Muscle layer of colon (tissue), 2 donors: ENCODE measurements around the gene SNRPA.
"Not testable (repeated sequence)": the region's sequence is repeated elsewhere in the genome, so short reads cannot be mapped to it uniquely, and the experiment has no call there.

Source experiments
- H3K27ac ChIP-seq: one replicate; pipeline ENCODE4 v1.7.0; 2013; ENCODE audit warnings: low read depth, mild to moderate bottlenecking, low read length, moderate library complexity
- H3K27me3 ChIP-seq, 2 donors: one replicate each; pipeline ENCODE4 v1.7.0; 2013; ENCODE audit warnings: low read length in 2 of 2, mild to moderate bottlenecking in 2 of 2; ENCODE audit not compliant: insufficient read depth in 2 of 2, control insufficient read depth in 1 of 2
- H3K36me3 ChIP-seq: one replicate; pipeline ENCODE4 v1.7.0; 2013; ENCODE audit warnings: mild to moderate bottlenecking, low read length; ENCODE audit not compliant: insufficient read depth
- H3K4me1 ChIP-seq: one replicate; pipeline ENCODE4 v1.7.0; 2013; ENCODE audit warnings: mild to moderate bottlenecking, low read length; ENCODE audit not compliant: insufficient read depth
- H3K4me3 ChIP-seq, 2 donors: one replicate each; pipeline ENCODE4 v1.7.0; 2013; ENCODE audit warnings: low read length in 2 of 2, low read depth in 1 of 2, mild to moderate bottlenecking in 1 of 2, moderate library complexity in 1 of 2
- H3K9ac ChIP-seq: one replicate; pipeline ENCODE4 v1.7.0; 2013; ENCODE audit warnings: low read length
- H3K9me3 ChIP-seq: one replicate; pipeline ENCODE4 v1.7.0; 2013; ENCODE audit warnings: mild to moderate bottlenecking, low read length
- donor health status: abdominal sarcoma.
- donor health status: Adenocarcinoma of cecum.

The SNRPA gene

GRCh38 chr19:40806423-40807146 lies 55.6 kb downstream of the SNRPA start:
- Histone ChIP-seq H3K9me3 (no peaks in the 10 kb centered on the region), H3K4me1 (peaks cover 74% of the 10 kb centered on the region), H3K4me3 (no peak overlapping the region), H3K27ac (peak overlapping the region; percentile 45), H3K9ac (no peak overlapping the region), H3K27me3 (no peaks in the 10 kb centered on the region), H3K36me3 (peaks cover 37% of the 10 kb centered on the region)

DNA sequence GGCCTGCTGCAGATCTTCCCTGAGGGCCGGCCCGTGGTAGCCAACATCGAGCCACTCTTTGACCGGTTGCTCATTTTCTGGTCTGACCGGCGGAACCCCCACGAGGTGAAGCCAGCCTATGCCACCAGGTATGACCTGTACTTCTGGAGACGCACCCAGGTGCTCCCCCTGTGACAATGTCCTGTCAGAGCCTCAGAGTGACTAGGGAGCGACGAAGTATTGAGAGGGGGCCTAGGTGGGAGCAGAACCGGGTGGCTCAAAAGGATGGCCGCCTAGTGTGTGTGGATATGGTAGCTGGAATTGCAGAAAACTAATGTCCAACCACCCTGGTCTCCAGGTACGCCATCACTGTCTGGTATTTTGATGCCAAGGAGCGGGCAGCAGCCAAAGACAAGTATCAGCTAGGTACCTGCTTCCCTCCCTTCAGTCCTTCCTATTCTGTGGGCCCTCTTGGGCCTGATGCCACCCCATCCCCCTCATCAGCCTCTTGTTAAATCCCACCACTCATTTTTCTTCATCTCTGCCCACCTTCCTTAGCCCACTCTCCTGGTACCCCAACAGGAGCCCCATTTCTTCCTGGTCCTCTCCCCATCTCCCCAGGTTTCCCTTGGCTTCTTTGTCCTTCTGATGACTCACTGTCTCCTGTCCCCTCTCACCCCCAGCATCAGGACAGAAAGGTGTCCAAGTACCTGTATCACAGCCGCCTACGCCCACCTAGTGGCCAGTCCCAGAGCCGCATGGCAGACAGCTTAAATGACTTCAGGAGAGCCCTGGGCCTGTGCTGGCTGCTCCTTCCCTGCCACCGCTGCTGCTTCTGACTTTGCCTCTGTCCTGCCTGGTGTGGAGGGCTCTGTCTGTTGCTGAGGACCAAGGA lies 56.4 kb downstream of the SNRPA start:
- Histone ChIP-seq H3K36me3 (peaks cover 37% of the 10 kb centered on the region), H3K9me3 (no peaks in the 10 kb centered on the region), H3K9ac (no peak overlapping the region), H3K27me3 (no peaks in the 10 kb centered on the region), H3K27ac (peak overlapping the region; percentile 8), H3K4me1 (peaks cover 74% of the 10 kb centered on the region), H3K4me3 (no peak overlapping the region)

DNA sequence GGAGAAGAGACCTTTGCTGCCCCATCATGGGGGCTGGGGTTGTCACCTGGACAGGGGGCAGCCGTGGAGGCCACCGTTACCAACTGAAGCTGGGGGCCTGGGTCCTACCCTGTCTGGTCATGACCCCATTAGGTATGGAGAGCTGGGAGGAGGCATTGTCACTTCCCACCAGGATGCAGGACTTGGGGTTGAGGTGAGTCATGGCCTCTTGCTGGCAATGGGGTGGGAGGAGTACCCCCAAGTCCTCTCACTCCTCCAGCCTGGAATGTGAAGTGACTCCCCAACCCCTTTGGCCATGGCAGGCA lies 57.0 kb downstream of the SNRPA start:
- peaks cover 71% of the 10 kb centered on the region for H3K4me1 ChIP-seq
- H3K27ac ChIP-seq, result no peak overlapping the region
- no peak overlapping the region for H3K4me3 ChIP-seq
- no peaks in the 10 kb centered on the region for H3K9me3 ChIP-seq
- H3K9ac ChIP-seq, result no peak overlapping the region
- H3K27me3 ChIP-seq, result no peaks in the 10 kb centered on the region
- peaks cover 37% of the 10 kb centered on the region for H3K36me3 ChIP-seq

DNA sequence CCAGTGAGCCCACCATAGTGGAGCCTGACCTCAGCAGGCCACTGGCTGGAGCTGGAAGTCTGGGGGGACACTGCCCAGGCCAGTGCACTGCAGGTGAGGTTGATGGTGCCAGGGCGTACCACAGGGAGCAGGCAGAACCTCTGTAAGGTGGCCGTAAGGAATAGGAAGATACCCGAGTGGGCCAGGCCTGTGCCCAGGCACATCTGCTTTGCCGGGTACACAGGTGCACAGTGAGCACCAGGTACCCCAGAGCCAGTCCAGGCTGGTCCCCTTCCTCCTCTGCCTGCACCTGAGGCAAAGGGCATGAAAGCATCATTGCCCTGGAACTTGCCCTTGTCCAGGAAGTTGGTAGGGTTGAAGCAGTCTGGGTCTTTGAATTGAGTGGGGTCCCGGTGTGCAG lies 57.5 kb downstream of the SNRPA start:
- Histone ChIP-seq H3K36me3 (peaks cover 37% of the 10 kb centered on the region), H3K27me3 (no peaks in the 10 kb centered on the region), H3K4me1 (peaks cover 69% of the 10 kb centered on the region), H3K27ac (no peak overlapping the region), H3K9me3 (no peaks in the 10 kb centered on the region), H3K9ac (no peak overlapping the region), H3K4me3 (no peak overlapping the region)

- Histone ChIP-seq H3K4me1 (peaks cover 58% of the 10 kb centered on the region), H3K27me3 (no peaks in the 10 kb centered on the region), H3K9me3 (no peaks in the 10 kb centered on the region), H3K36me3 (peaks cover 27% of the 10 kb centered on the region), H3K27ac (no peak overlapping the region), H3K4me3 (peak overlapping the region in 1 of 2 donors; percentile 53), H3K9ac (no peak overlapping the region)
Observed at GRCh38 chr19:40809358-40810086, 58.5 kb downstream of the SNRPA start.

GRCh38 chr19:40810160-40810559 lies 59.2 kb downstream of the SNRPA start:
- peaks cover 52% of the 10 kb centered on the region for H3K4me1 ChIP-seq
- H3K27ac ChIP-seq, result peak overlapping the region; percentile 49

GRCh38 chr19:40810649-40811408 lies 59.8 kb downstream of the SNRPA start:
- H3K36me3 ChIP-seq, result peaks cover 23% of the 10 kb centered on the region
- H3K4me3 ChIP-seq, result peak overlapping the region in 1 of 2 donors; percentile 53
- H3K4me1 ChIP-seq, result peaks cover 45% of the 10 kb centered on the region
- peak overlapping the region; percentile 68 for H3K27ac ChIP-seq
- H3K9ac ChIP-seq, H3K27me3 ChIP-seq, H3K9me3 ChIP-seq: not testable (repeated sequence)

More at GRCh38 chr19:40810160-40810559, 59.2 kb downstream of the SNRPA start:
- no peak overlapping the region for H3K9ac ChIP-seq
- H3K9me3 ChIP-seq, result no peaks in the 10 kb centered on the region
- H3K36me3 ChIP-seq, result peaks cover 23% of the 10 kb centered on the region
- no peaks in the 10 kb centered on the region for H3K27me3 ChIP-seq
- peak overlapping the region in 1 of 2 donors; percentile 53 for H3K4me3 ChIP-seq

DNA sequence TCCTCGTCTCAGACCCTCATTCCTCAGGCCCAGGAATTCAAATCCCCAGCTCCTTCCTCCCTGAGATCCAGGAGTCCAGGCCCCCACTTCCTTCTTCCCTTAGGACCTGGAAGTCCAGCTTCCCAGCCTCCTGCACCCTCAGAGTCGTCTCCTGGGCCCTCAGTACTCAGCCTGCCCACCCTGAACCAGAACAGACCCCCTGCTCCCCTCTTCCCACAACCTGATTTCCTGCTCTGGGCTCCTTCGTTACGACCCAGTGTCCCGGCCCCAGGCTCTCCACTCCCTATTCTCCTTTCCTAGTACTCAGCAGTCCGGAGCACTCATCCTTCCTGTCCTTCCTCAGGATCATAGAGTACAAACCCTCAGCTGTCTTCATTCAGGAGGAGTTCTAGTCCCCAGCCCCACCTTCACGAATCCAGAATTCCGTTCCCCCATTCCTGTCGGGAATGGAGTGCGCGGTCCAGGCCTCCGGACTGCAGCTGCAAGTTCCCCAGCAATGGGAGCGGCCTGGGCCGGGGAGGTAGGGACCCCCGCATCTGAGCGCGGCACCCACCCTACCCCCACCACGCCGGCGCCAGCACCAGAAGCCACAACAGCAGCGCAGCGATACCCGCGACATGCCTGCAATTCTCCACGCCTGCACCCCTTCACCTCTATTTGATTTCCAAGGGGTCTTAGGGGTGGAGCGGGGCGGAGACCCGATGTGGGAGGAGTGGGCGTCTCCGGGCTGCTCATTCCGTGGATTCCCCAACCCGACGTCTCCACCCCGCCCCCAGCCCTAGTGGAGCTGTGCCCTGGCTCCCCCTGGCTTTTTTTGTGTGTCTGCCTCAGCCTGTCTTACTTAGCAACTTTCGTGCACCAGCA lies 60.7 kb downstream of the SNRPA start:
- H3K4me1 ChIP-seq, result peaks cover 37% of the 10 kb centered on the region
- H3K27me3 ChIP-seq, result no peaks in the 10 kb centered on the region
- H3K9me3 ChIP-seq, result no peaks in the 10 kb centered on the region
- H3K36me3 ChIP-seq, result peaks cover 23% of the 10 kb centered on the region
- no peak overlapping the region for H3K9ac ChIP-seq
- peak overlapping the region in 1 of 2 donors; percentile 53 for H3K4me3 ChIP-seq
- peak overlapping the region; percentile 68 for H3K27ac ChIP-seq

GRCh38 chr19:40812571-40812970 lies 61.6 kb downstream of the SNRPA start:
- peak overlapping the region; percentile 13 for H3K27ac ChIP-seq
- peaks cover 29% of the 10 kb centered on the region for H3K4me1 ChIP-seq
- not testable (repeated sequence) for H3K9me3 ChIP-seq, H3K9ac ChIP-seq, H3K4me3 ChIP-seq, H3K27me3 ChIP-seq
- H3K36me3 ChIP-seq, result peaks cover 22% of the 10 kb centered on the region

DNA sequence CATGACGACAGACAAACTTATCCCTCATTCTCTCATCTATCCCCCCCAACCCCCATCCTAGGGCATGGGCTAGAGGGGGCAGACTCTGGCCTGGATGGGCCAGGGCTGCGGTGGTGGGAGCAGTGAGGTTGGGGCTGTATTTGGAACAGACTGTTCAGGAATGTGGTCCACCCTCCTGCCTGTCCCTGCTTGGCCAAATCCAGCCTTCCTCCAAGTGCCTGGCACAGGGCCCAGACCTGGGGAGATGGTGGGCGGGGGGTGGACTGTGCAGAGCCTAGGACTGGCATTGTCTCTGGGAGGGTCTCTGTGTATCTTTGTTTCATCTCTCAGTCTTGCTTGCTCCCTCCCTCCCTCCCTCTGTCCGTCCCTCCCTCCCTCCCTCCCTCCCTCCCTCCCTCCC lies 62.2 kb downstream of the SNRPA start:
- peak overlapping the region; percentile 13 for H3K27ac ChIP-seq
- no peaks in the 10 kb centered on the region for H3K27me3 ChIP-seq
- H3K4me3 ChIP-seq, result no peak overlapping the region
- H3K9ac ChIP-seq, result no peak overlapping the region
- no peaks in the 10 kb centered on the region for H3K9me3 ChIP-seq
- H3K36me3 ChIP-seq, result peaks cover 16% of the 10 kb centered on the region
- H3K4me1 ChIP-seq, result peaks cover 29% of the 10 kb centered on the region
